NCI-H2107 (cell line): ENCODE data around the gene ARMC8.

Source experiments
- DNase-seq: peaks from one replicate; lab custom pipeline; 2025; lab: John Stamatoyannopoulos, UW

The ARMC8 gene

DNA sequence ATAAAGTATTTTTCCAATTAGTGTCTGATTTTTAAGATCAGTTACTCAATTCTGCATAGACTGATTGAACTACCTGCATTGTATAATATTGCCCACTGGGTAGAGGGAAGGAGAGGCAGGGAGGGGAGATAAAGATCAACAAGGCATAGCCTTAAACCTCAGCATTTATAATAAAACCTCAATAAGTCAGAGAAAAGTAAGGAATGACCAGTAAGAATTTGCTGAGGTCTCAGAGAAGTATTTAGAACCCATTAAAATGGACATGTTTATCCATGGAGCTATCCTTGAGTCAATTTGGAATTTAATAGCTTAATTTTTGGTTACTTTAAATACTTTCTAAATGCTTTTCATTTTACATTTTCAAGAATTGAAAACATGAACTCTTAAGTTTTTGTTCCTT, 62.5 kb downstream of the ARMC8 start:
- no peak for DNase-seq

GRCh38 chr3:138253609-138254008, 66.5 kb downstream of the ARMC8 start:
- DNase-seq, result no peak

- no peak for DNase-seq
Observed at GRCh38 chr3:138254216-138254615, 67.1 kb downstream of the ARMC8 start.

GRCh38 chr3:138256022-138256421, 68.9 kb downstream of the ARMC8 start:
- no peak for DNase-seq

GRCh38 chr3:138257986-138258385, 70.9 kb downstream of the ARMC8 start:
- no peak for DNase-seq

DNA sequence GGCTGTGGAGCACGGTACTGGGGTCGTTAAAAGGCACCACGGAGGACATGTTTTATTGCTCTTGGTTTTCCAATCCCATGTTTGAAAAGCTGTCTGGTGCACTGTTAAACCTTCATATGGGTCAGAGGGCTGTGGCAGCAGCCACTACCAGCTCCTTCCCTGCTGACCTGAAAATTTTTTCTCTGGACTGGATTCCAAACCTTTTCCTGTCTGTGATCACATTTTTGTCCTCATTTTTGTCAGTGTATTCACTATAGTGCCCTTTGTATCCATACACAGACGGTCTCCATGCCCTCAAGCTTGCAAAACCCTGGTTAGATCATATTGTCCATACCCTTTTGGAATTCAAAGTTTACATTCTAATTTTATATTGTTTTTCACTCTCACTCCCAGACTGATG, 72.0 kb downstream of the ARMC8 start:
- no peak for DNase-seq

- DNase-seq, result no peak
Observed at GRCh38 chr3:138260611-138261010, 73.5 kb downstream of the ARMC8 start.

GRCh38 chr3:138263104-138263503, 76.0 kb downstream of the ARMC8 start:
- no peak for DNase-seq

GRCh38 chr3:138265745-138266144, 78.6 kb downstream of the ARMC8 start:
- DNase-seq, result no peak

- DNase-seq, result no peak
Observed at GRCh38 chr3:138267083-138267482, 80.0 kb downstream of the ARMC8 start.

- DNase-seq, result no peak
Observed at GRCh38 chr3:138270245-138270644, 83.1 kb downstream of the ARMC8 start.

DNA sequence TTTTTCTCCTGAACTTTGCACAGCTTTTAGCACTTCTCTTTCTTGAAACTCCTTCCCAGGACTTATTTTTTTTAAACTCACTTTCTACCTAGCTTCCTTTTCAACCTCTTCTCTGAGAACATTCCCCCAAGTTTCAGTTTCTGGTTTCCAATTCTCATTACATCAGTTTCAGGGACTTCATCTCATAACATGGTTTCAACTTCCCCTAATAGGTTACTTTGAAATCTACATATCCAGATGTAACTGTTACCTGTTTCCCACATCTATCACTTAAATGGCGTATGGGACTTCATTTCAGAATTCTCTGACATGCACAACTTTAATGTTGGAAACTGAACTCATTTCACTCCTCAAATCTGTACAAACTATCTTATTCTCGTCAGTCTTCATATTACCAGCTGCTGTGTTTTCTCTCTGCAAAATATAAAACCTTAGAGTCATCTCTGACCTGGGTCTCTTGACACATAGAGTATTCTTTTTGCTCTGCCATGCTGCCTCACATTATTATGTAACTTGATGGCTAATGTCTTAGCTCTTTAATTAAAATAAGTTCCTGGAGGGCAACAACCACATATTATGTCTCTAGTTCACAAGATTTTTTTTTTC, 84.2 kb downstream of the ARMC8 start:
- DNase-seq, result no peak

GRCh38 chr3:138281561-138281960, 94.5 kb downstream of the ARMC8 start:
- no peak for DNase-seq

DNA sequence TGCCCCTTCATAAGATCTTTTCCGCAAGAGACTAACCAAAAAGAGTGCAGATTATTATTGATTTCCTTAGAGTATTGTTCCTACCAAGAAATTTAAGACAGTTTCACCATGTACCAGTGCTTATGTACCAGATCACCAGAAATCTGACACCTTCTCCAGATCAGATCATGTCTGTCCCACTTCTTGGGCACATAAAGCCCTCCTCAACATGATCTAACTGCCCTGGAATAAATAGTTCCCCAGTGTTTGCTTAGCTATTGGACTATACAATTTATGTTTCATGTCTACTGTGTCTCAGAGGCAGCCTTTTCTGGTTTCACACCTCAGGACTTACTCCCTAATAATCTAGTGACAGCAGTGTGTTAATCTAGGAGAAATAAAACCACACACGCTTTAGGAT, 95.7 kb downstream of the ARMC8 start:
- DNase-seq, result no peak

DNA sequence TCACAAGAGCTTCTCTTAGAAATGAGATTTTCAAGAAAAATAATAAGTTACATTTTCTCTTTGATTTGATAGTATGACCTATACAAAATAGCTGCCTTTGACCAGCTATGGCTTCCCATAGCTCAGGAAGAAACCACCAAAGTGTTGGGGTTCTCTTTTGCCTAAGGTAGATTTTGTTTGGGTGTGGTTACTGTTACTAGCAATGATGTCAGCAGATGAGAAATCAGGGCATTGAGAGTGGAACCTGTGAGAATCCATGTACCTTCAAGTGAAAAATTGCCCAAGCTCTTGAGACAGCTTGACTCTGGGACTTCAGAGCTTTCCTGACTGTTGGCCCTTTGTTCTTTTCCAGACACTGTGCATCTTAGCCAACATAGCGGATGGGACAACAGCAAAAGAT, 97.0 kb downstream of the ARMC8 start:
- no peak for DNase-seq

DNA sequence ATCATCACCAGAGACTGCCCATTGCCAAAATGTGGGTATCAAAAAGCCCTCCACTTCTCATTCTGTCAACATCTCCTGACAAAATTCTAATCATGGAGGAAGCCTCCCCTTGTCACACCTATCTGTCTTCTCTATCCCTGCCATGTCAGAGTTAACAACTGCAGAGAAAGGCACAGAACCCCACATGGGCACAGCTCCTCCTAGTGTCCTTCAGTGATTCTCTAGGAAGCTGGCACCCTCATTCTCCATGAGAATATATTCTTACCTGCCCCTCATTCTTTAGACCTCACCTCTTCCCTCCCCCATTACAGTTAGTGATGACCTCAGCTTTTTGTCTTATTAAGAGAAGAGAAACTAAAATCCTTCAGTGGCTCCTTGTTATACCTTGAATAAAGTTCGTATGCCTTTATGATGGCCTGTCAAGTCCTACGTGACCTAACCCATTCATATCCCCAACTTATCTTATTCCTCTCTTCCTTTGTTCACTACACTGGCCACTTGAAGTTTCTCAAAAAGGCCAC, 97.9 kb downstream of the ARMC8 start:
- no peak for DNase-seq

GRCh38 chr3:138289260-138289659, 102.2 kb downstream of the ARMC8 start:
- no peak for DNase-seq

- DNase-seq, result no peak
Observed at GRCh38 chr3:138289701-138290100, 102.6 kb downstream of the ARMC8 start.

- no peak for DNase-seq
Observed at GRCh38 chr3:138296639-138297038, 109.5 kb downstream of the ARMC8 start.

GRCh38 chr3:138297059-138297607, 110.0 kb downstream of the ARMC8 start:
- no peak for DNase-seq

GRCh38 chr3:138297876-138298275, 110.8 kb downstream of the ARMC8 start:
- no peak for DNase-seq

GRCh38 chr3:138300647-138301046, 113.5 kb downstream of the ARMC8 start:
- DNase-seq, result no peak

- DNase-seq, result no peak
Observed at GRCh38 chr3:138303474-138303873, 116.4 kb downstream of the ARMC8 start.

DNA sequence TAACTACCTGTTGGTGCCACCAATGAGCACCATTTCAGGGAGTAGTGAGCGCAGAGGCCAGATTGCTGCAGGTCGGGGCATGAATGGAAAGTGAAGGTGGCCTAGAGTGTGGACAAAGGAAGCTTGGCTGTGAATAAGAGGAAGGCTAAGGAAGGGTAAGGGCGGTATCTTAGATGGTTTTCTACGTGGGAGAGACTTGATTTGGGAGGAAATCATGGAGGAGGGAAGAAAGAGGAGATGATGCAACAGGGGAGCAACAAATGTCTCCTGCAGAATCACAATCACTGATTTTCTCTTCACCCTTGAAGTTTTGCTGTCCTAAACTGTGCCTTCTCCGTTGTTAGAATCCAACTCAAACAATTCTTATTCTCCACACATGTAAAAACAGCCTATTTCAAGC, 120.8 kb downstream of the ARMC8 start:
- DNase-seq, result no peak
